BLaER1 treated with 17β-estradiol and CSF1 and Interleukin-3, amounts not matched to agents 10 nM and 100 nM (cell line): ENCODE data around the gene LIPH.

Experiments used
- H3K27ac ChIP-seq, 11 experiments: shearing (Covaris generic); formaldehyde crosslinking; 2 replicates each; pipeline ENCODE4 v1.8.1; 2022
- H3K27me3 ChIP-seq, 11 experiments: shearing (Covaris generic); formaldehyde crosslinking; 2 replicates each; pipeline ENCODE4 v1.8.1; 2022
- H3K36me3 ChIP-seq, 11 experiments: shearing (Covaris generic); formaldehyde crosslinking; 2 replicates each; pipeline ENCODE4 v1.8.1; 2022
- H3K4me1 ChIP-seq, 10 experiments: shearing (Covaris generic); formaldehyde crosslinking; 2 replicates each; pipeline ENCODE4 v1.8.1; 2022
- H3K4me2 ChIP-seq, 11 experiments: shearing (Covaris generic); formaldehyde crosslinking; 2 replicates each; pipeline ENCODE4 v1.8.1; 2022
- H3K4me3 ChIP-seq, 10 experiments: shearing (Covaris generic); formaldehyde crosslinking; 2 replicates each; pipeline ENCODE4 v1.8.1; 2022
- H3K9ac ChIP-seq, 11 experiments: shearing (Covaris generic); formaldehyde crosslinking; 2 replicates each; pipeline ENCODE4 v1.8.1; 2022
- H3K9me3 ChIP-seq, 11 experiments: shearing (Covaris generic); formaldehyde crosslinking; replicated peaks in 1 of 11; 2 replicates each; pipeline ENCODE4 v1.8.1; 2022
- H4K20me1 ChIP-seq, 11 experiments: shearing (Covaris generic); formaldehyde crosslinking; 2 replicates each; pipeline ENCODE4 v1.8.1; 2022
- Cebpa-rat ChIP-seq, 11 experiments: shearing (Covaris generic); IDR thresholded peaks; 2 replicates each; pipeline ENCODE4 v1.8.1; 2022

LIPH gene

GRCh38 chr3:185555860-185556347 is 3.5 kb upstream of the LIPH start:
- Histone ChIP-seq H3K9ac (peak overlapping the region in 1 of 11 experiments; percentile 19; a peak in 1 of 22 replicates), H3K4me1 (peaks cover 1 to 13% (median 10%) of the 10 kb centered on the region in 10 experiments), H3K4me2 (no peak overlapping the region), H3K27ac (no peak overlapping the region), H3K9me3 (peaks cover 0 to 12% (median 0%) of the 10 kb centered on the region in 11 experiments; a peak in 1 of 22 replicates), H3K4me3 (no peak overlapping the region), H4K20me1 (no peaks in the 10 kb centered on the region), H3K27me3 (no peaks in the 10 kb centered on the region; a peak in 2 of 22 replicates), H3K36me3 (no peaks in the 10 kb centered on the region)
- no peak for TF ChIP-seq Cebpa-rat (IDR thresholded peaks at IDR 0.05)

GRCh38 chr3:185555101-185555501 is 2.7 kb upstream of the LIPH start:
- Histone ChIP-seq H4K20me1 (no peaks in the 10 kb centered on the region), H3K9ac (no peak overlapping the region), H3K4me2 (no peak overlapping the region), H3K36me3 (no peaks in the 10 kb centered on the region), H3K9me3 (0 out of 22 replicates have a peak, but pooled peaks cover 0 to 4% (median 0%) of the 10 kb centered on the region in 11 experiments), H3K27ac (no peak overlapping the region), H3K4me3 (no peak overlapping the region), H3K4me1 (peaks cover 0 to 10% (median 6%) of the 10 kb centered on the region in 10 experiments; a peak in 11 of 20 replicates), H3K27me3 (no peaks in the 10 kb centered on the region; a peak in 2 of 22 replicates)
- no peak for TF ChIP-seq Cebpa-rat (IDR thresholded peaks at IDR 0.05)

GRCh38 chr3:185549651-185550111 is 2.7 kb downstream of the LIPH start:
- no peak for TF ChIP-seq Cebpa-rat (IDR thresholded peaks at IDR 0.05)
- Histone ChIP-seq H3K9me3 (no peaks in the 10 kb centered on the region), H3K4me1 (peaks cover 0 to 16% (median 6%) of the 10 kb centered on the region in 10 experiments; a peak in 10 of 20 replicates), H3K4me2 (no peak overlapping the region), H3K27ac (no peak overlapping the region), H3K27me3 (no peaks in the 10 kb centered on the region), H4K20me1 (no peaks in the 10 kb centered on the region), H3K9ac (no peak overlapping the region), H3K4me3 (no peak overlapping the region), H3K36me3 (no peaks in the 10 kb centered on the region)

- H3K36me3 ChIP-seq: no peaks in the 10 kb centered on the region
- H3K9ac ChIP-seq: no peak overlapping the region
- H3K27me3 ChIP-seq: no peaks in the 10 kb centered on the region
- H3K4me2 ChIP-seq: peak overlapping the region in 1 of 11 experiments; percentile 9; a peak in 1 of 22 replicates
- peaks cover 0 to 16% (median 6%) of the 10 kb centered on the region in 10 experiments; a peak in 10 of 20 replicates for H3K4me1 ChIP-seq
- H3K27ac ChIP-seq: no peak overlapping the region
- H3K4me3 ChIP-seq: no peak overlapping the region
- no peaks in the 10 kb centered on the region for H3K9me3 ChIP-seq
- H4K20me1 ChIP-seq: no peaks in the 10 kb centered on the region
- TF ChIP-seq Cebpa-rat (IDR thresholded peaks at IDR 0.05): no peak
Measured at GRCh38 chr3:185549122-185549521, 3.3 kb downstream of the LIPH start.

- TF ChIP-seq Cebpa-rat (IDR thresholded peaks at IDR 0.05): no peak
- Histone ChIP-seq H3K4me3 (no peak overlapping the region), H3K27ac (peak overlapping the region in 1 of 11 experiments; percentile 58; a peak in 3 of 22 replicates)
Measured at GRCh38 chr3:185540695-185541094, 11.7 kb downstream of the LIPH start.

GRCh38 chr3:185539934-185540333 is 12.5 kb downstream of the LIPH start:
- Histone ChIP-seq H4K20me1 (no peaks in the 10 kb centered on the region), H3K36me3 (no peaks in the 10 kb centered on the region), H3K27me3 (no peaks in the 10 kb centered on the region), H3K4me1 (peaks cover 18 to 26% (median 23%) of the 10 kb centered on the region in 10 experiments), H3K4me2 (no peak overlapping the region), H3K27ac (peak overlapping the region in 5 of 11 experiments; percentile 5 to 60 (median 48); a peak in 7 of 22 replicates), H3K4me3 (no peak overlapping the region), H3K9me3 (no peaks in the 10 kb centered on the region), H3K9ac (no peak overlapping the region; a peak in 1 of 22 replicates)
- TF ChIP-seq Cebpa-rat (IDR thresholded peaks at IDR 0.05): no peak

More at GRCh38 chr3:185540695-185541094, 11.7 kb downstream of the LIPH start:
- no peak overlapping the region for H3K4me2 ChIP-seq
- H3K36me3 ChIP-seq: no peaks in the 10 kb centered on the region
- no peaks in the 10 kb centered on the region for H3K27me3 ChIP-seq
- no peaks in the 10 kb centered on the region for H4K20me1 ChIP-seq
- H3K9me3 ChIP-seq: no peaks in the 10 kb centered on the region
- H3K9ac ChIP-seq: no peak overlapping the region
- peaks cover 18 to 26% (median 23%) of the 10 kb centered on the region in 10 experiments for H3K4me1 ChIP-seq

- peak overlapping the region in 1 of 10 experiments; percentile 20; a peak in 1 of 20 replicates for H3K4me3 ChIP-seq
- H3K9me3 ChIP-seq: no peaks in the 10 kb centered on the region
- TF ChIP-seq Cebpa-rat (IDR thresholded peaks at IDR 0.05): peak in 9 of 11 experiments; percentile 84 to 98 (median 93); a peak in 18 of 22 replicates
- H3K9ac ChIP-seq: peak overlapping the region in 10 of 11 experiments; percentile 47 to 80 (median 69); a peak in 17 of 22 replicates
- H3K27ac ChIP-seq: peak overlapping the region; percentile 65 to 92 (median 85); a peak in 21 of 22 replicates
- H3K36me3 ChIP-seq: no peaks in the 10 kb centered on the region
- no peaks in the 10 kb centered on the region for H4K20me1 ChIP-seq
- H3K4me1 ChIP-seq: peaks cover 18 to 26% (median 23%) of the 10 kb centered on the region in 10 experiments
- H3K27me3 ChIP-seq: no peaks in the 10 kb centered on the region
- peak overlapping the region; percentile 59 to 88 (median 71) for H3K4me2 ChIP-seq
Measured at GRCh38 chr3:185537369-185537970, 14.9 kb downstream of the LIPH start.

GRCh38 chr3:185534511-185534910 is 17.9 kb downstream of the LIPH start:
- Histone ChIP-seq H3K9ac (no peak overlapping the region), H3K9me3 (no peaks in the 10 kb centered on the region), H3K27ac (peak overlapping the region in 2 of 11 experiments; percentile 37 to 90; a peak in 3 of 22 replicates), H3K27me3 (no peaks in the 10 kb centered on the region), H4K20me1 (no peaks in the 10 kb centered on the region), H3K4me2 (no peak overlapping the region), H3K36me3 (no peaks in the 10 kb centered on the region), H3K4me1 (peaks cover 18 to 26% (median 23%) of the 10 kb centered on the region in 10 experiments), H3K4me3 (no peak overlapping the region)
- TF ChIP-seq Cebpa-rat (IDR thresholded peaks at IDR 0.05): no peak

GRCh38 chr3:185532901-185533300 is 19.5 kb downstream of the LIPH start:
- no peak overlapping the region for H3K4me2 ChIP-seq
- H4K20me1 ChIP-seq: no peaks in the 10 kb centered on the region
- H3K27me3 ChIP-seq: no peaks in the 10 kb centered on the region
- H3K9me3 ChIP-seq: no peaks in the 10 kb centered on the region
- no peak overlapping the region for H3K4me3 ChIP-seq
- no peak overlapping the region for H3K27ac ChIP-seq
- H3K4me1 ChIP-seq: peaks cover 16 to 21% (median 18%) of the 10 kb centered on the region in 10 experiments
- TF ChIP-seq Cebpa-rat (IDR thresholded peaks at IDR 0.05): no peak
- no peaks in the 10 kb centered on the region for H3K36me3 ChIP-seq
- no peak overlapping the region for H3K9ac ChIP-seq
